Lower leg skin (tissue), 3 donors: ENCODE measurements around the gene OBSL1.

ENCODE experiments used
- POLR2A ChIP-seq, 2 donors: fragments of 450-650 bp; IDR thresholded peaks; one replicate each; pipeline ENCODE4 v1.6.1; 2016 to 2017; ENCODE audit warnings: antibody characterized with exemption in 2 of 2, mild to moderate bottlenecking in 1 of 2, moderate library complexity in 1 of 2
- TF ChIP-seq, protein P1 (sequence below), 3 donors: fragments of 450-650 bp; IDR thresholded peaks; one replicate each; pipeline ENCODE4 v1.5.1; 2016; ENCODE audit warnings: antibody characterized with exemption in 3 of 3, mild to moderate bottlenecking in 3 of 3, moderate library complexity in 2 of 3

DNA sequence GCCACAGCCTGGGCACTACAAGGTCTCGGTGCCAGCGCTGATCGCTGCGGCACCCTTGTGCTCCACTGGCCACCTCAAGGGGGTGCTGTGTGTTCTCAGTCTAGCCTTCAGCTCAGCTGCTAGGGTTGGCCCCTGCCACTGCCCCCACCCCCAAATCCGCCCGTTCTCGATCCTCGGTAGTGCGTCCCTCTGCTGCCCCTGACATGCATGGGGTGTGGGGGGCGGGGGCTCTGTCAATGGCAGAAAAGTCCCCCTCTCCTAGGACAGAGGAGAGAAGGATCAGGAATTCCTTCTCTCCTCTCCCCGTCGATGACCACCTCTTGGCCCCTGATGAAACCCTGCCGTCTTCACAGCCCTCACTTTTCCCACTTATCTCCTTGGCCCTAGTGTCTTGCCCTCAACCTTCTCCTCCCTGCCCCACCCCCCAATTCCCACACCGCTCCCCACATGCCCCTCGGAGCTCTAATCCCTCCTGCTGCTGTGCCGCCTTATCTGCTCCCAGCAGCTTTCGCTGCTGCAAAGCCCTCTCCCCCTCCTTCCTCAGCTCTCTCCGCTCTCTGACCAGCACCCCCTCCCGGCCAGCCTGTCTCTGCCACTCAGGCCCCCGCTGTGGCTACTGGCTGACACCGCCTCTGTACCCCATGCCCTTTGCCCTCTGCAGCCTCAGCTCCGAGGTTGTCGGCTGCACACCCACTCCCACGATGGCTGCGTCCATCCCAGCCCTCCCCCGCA, 61.4 kb downstream of the OBSL1 start:
- TF ChIP-seq POLR2A (IDR thresholded peaks at IDR 0.05): no peak
- TF ChIP-seq, protein P1, sequence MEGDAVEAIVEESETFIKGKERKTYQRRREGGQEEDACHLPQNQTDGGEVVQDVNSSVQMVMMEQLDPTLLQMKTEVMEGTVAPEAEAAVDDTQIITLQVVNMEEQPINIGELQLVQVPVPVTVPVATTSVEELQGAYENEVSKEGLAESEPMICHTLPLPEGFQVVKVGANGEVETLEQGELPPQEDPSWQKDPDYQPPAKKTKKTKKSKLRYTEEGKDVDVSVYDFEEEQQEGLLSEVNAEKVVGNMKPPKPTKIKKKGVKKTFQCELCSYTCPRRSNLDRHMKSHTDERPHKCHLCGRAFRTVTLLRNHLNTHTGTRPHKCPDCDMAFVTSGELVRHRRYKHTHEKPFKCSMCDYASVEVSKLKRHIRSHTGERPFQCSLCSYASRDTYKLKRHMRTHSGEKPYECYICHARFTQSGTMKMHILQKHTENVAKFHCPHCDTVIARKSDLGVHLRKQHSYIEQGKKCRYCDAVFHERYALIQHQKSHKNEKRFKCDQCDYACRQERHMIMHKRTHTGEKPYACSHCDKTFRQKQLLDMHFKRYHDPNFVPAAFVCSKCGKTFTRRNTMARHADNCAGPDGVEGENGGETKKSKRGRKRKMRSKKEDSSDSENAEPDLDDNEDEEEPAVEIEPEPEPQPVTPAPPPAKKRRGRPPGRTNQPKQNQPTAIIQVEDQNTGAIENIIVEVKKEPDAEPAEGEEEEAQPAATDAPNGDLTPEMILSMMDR (IDR thresholded peaks at IDR 0.05): peak in 1 of 3 donors; percentile 8
